ENCODE data around the gene KRTAP10-2. TPM values are rescaled to one million over a fixed set of nuclear protein-coding genes. Genes with fewer than 3 reads are reported as not detected.

The KRTAP10-2 gene
- total and polyA plus RNA-seq, 9 of the 15 experiments (the other 6 are each of a cell fraction or from before 2014, with no cell fraction given) = not detected

DNA sequence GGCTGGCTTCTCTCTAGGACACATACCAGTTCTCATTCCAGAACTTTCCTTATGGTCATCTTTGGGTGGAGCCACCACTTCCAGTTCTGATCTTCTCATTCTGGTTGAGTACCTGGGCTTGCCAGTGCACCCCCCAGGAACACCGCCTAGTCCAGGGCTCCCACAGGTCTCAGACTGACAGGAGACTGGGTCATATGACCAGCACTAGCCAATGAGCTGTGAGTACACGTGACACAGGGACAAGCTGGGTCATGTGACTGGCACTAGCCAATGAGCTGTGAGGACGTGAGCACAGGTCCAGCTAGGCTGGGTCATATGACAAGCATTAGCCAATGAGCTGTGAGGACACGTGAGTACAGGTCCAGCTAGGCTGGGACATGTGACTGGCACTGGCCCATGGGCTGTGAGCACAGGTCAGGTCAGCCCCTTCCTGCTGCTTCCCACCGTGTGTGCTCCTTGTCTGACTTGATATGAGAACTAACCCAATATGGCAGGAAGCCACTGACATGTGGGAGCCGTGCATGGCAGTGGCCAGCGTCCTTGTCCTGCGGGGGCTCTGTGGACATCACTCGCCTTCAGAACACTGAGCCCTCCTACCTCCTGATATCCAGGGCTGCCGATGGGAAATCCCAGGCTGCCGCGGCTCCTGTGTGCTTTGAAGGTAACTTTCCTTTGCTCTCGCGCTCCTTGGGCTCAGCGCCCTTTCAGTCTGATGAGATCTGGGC is 34.0 kb downstream of the KRTAP10-2 start (continued):
- TF ChIP-seq KLF10 (CRISPR knock-in tag; IDR thresholded peaks at IDR 0.05) (no peak), RBFOX2 (IDR thresholded peaks at IDR 0.05; ENCODE audit: low read depth, low read length) (peak; percentile 68), FOXK2 (conservative IDR thresholded peaks at IDR 0.05 in 1 of 2, IDR thresholded peaks at IDR 0.05 in 1 of 2; ENCODE audit: low read depth in 2 of 2) (peak in 1 of 2 experiments; percentile 84; a peak in 1 of 4 replicates), POLR2A (conservative IDR thresholded peaks at IDR 0.05) (peak; percentile 60; the same call in 1 of the 2 replicates), MAFK (IDR thresholded peaks at IDR 0.05; ENCODE audit: low read length) (0 out of 2 replicates have a peak, but pooled peaks have one; percentile 16), ZNF696 (CRISPR knock-in tag; conservative IDR thresholded peaks at IDR 0.05) (no peak), MAZ (CRISPR knock-in tag; conservative IDR thresholded peaks at IDR 0.05 in 1 of 2, IDR thresholded peaks at IDR 0.05 in 1 of 2) (peak in 1 of 2 experiments; percentile 70; a peak in 2 of 4 replicates), C11orf30 (IDR thresholded peaks at IDR 0.05; ENCODE audit: low read depth) (peak; percentile 97), MEF2A (IDR thresholded peaks at IDR 0.05; ENCODE audit: control insufficient read depth, low read depth, low read length) (no peak), POLR2H (tag; IDR thresholded peaks at IDR 0.05; ENCODE audit: low read depth) (no peak), PPARD (CRISPR knock-in tag; IDR thresholded peaks at IDR 0.05) (no peak), OTX1 (CRISPR knock-in tag; IDR thresholded peaks at IDR 0.05) (0 out of 2 replicates have a peak, but pooled peaks have one; percentile 70), RFX5 (IDR thresholded peaks at IDR 0.05; ENCODE audit: low read depth, low read length) (no peak), RBM22 (IDR thresholded peaks at IDR 0.05; ENCODE audit: low read depth, low read length, poor library complexity, severe bottlenecking) (no peak), COPS2 (conservative IDR thresholded peaks at IDR 0.05) (no peak), ZFP36 (IDR thresholded peaks at IDR 0.05; ENCODE audit: low read depth, low read length, partially characterized antibody) (no peak), CHD4 (IDR thresholded peaks at IDR 0.05; ENCODE audit: insufficient read depth, insufficient replicate concordance, low read depth, low read length, poor library complexity, severe bottlenecking) (no peak), TBP (optimal IDR thresholded peaks at IDR 0.05; ENCODE audit: low read depth, low read length) (peak; percentile 40), BCOR (IDR thresholded peaks at IDR 0.05) (no peak)
- TF ChIP-seq, protein P1, sequence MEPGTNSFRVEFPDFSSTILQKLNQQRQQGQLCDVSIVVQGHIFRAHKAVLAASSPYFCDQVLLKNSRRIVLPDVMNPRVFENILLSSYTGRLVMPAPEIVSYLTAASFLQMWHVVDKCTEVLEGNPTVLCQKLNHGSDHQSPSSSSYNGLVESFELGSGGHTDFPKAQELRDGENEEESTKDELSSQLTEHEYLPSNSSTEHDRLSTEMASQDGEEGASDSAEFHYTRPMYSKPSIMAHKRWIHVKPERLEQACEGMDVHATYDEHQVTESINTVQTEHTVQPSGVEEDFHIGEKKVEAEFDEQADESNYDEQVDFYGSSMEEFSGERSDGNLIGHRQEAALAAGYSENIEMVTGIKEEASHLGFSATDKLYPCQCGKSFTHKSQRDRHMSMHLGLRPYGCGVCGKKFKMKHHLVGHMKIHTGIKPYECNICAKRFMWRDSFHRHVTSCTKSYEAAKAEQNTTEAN (CRISPR knock-in tag; IDR thresholded peaks at IDR 0.05) = no peak
- TF ChIP-seq, protein P2, sequence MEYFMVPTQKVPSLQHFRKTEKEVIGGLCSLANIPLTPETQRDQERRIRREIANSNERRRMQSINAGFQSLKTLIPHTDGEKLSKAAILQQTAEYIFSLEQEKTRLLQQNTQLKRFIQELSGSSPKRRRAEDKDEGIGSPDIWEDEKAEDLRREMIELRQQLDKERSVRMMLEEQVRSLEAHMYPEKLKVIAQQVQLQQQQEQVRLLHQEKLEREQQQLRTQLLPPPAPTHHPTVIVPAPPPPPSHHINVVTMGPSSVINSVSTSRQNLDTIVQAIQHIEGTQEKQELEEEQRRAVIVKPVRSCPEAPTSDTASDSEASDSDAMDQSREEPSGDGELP (CRISPR knock-in tag; IDR thresholded peaks at IDR 0.05; ENCODE audit: borderline replicate concordance) = peak; percentile 82; the same call in 1 of the 2 replicates
- TF ChIP-seq, protein P3, sequence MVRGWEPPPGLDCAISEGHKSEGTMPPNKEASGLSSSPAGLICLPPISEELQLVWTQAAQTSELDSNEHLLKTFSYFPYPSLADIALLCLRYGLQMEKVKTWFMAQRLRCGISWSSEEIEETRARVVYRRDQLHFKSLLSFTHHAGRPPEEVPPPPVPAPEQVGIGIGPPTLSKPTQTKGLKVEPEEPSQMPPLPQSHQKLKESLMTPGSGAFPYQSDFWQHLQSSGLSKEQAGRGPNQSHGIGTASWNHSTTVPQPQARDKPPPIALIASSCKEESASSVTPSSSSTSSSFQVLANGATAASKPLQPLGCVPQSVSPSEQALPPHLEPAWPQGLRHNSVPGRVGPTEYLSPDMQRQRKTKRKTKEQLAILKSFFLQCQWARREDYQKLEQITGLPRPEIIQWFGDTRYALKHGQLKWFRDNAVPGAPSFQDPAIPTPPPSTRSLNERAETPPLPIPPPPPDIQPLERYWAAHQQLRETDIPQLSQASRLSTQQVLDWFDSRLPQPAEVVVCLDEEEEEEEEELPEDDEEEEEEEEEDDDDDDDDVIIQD (CRISPR knock-in tag; IDR thresholded peaks at IDR 0.05) = peak; percentile 39; the same call in 1 of the 2 replicates
- TF ChIP-seq, protein P4, sequence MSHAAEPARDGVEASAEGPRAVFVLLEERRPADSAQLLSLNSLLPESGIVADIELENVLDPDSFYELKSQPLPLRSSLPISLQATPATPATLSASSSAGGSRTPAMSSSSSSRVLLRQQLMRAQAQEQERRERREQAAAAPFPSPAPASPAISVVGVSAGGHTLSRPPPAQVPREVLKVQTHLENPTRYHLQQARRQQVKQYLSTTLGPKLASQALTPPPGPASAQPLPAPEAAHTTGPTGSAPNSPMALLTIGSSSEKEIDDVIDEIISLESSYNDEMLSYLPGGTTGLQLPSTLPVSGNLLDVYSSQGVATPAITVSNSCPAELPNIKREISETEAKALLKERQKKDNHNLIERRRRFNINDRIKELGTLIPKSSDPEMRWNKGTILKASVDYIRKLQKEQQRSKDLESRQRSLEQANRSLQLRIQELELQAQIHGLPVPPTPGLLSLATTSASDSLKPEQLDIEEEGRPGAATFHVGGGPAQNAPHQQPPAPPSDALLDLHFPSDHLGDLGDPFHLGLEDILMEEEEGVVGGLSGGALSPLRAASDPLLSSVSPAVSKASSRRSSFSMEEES (CRISPR knock-in tag; IDR thresholded peaks at IDR 0.05) = peak; percentile 100

Measured in K562 (cell line).